AG08395 (cell line): ENCODE data around the gene DENR.
"Not testable (repeated sequence)": the region's sequence is repeated elsewhere in the genome, so short reads cannot be mapped to it uniquely, and the experiment has no call there.

Experiments used
- DNase-seq: peaks from one replicate; pipeline ENCODE4 v3.0.0; 2012; ENCODE audit warnings: mixed read lengths, low spot score

Gene DENR, protein sequence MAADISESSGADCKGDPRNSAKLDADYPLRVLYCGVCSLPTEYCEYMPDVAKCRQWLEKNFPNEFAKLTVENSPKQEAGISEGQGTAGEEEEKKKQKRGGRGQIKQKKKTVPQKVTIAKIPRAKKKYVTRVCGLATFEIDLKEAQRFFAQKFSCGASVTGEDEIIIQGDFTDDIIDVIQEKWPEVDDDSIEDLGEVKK

DNA sequence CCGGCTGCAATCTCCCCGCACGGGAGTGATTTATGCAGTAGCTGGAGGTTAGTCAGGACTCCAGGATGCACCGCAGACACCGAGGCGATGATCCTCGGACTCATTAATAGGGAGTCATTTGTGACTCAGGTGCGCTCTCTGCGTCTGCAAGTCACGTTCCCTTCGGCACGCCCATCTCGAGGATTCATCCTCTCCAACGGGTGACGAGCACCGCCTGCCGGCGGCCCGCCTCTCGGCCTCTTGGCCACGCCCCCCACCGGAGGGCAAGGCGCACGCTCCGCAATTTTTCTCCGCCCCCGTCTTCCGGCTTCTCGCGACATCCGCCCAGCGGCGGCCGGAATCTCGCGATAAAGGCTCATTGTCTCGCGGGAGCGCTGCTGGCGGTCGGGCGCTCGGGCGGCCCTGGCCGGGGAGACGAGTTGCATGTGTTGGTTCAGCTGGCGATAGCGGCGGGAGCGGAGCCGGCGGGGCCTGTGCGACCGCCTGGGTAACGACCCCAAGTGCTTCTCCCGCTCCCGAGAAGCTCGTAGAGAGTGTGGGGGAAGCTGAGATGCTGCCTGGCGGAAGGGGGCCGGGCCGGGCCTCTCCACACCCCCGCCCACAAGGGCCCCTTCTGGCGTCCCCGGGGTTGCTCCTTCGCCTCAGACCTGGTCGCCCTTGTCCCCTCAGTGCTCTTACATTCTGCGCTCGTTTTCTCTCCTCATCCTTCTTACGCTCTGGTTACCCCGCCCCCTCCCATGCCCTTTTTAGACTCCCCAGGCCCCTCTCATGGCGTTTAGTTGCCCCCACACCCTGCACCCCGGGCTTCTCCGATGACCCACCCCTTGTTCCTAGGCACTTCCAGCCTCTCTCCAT is at the start of gene DENR:
DENR (plus strand) TSS at position 361 of the 855 bp plus-strand sequence. CDS start 878 bp downstream, outside the sequence.
- DNase-seq, result peak; percentile 97

DNA sequence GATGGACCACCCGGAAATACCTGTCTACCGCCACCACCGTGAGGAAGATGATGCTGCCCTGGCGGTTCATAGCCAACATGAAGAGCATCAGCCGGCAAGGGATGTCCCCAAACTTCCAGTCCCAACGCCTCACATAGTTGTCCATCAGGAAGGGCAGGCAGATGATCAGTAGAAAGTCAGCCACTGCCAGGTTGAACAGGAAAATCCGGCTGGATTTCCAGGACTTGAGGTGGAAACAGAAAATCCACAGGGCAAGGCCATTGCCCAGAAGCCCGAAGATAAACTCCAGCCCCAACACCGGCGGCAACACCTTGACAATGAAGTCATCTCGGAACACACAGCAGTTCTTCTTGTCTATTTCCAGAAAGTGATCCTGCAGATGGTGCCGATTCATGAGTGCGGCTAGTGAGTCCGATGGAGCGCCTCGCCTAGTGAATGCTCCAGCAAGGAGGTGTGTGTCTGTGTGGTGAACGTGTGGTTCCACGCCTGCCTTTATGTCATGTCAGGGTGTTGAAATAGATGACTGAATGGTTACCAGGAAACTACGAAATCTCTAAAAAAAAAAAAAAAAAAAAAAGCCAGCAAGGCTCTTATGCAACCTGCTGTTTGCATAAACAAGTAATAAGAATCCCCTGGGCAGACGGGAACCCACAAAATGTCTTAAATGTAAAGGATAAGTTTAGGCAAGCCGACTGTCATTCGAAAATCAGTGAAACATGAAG is 49.6 kb upstream of the DENR start, which contains the start of gene HCAR2:
HCAR2 (minus strand) TSS at position 468 of the 722 bp plus-strand sequence; CDS start at position 394, 74 bp downstream.
- DNase-seq, result not testable (repeated sequence)

DNA sequence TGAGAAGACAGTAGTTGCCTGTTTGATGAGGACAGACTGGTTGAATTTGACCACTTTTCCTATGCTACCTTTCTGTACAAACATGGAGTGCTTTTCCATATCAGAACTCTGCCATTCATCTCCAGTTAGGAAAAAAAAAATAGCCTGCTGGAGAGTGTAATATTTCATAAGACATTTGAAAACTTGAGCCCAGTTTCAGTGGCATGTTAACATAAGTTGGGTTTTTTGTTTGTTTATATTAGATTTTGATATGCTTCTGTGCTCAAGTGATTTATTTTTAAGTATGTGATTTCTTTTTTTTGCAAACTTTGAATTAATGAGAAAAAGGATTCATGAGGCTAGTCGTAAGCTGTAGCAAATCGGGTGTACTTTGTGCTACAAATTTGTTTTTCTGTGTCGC is 48.8 kb upstream of the DENR start:
- DNase-seq, result not testable (repeated sequence)

DNA sequence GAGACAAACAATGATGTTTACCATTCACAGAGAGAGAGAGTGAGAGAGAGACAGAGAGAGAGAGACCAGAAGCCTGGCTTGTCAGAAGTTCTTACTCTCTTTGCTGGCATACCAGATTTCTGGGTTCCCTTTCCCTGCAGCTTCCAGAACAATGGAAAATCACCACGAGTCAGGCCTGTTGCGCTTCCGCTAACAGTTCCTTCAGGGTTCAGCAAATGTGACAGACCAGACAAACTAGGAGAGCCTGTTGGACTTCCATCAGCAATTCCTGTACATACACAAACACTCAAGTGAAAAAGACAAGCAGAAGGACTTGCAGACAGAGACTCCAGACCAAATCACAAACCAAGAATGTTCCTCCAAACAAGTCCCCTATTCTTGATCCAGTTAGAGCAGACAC is 43.3 kb upstream of the DENR start:
- DNase-seq, result not testable (repeated sequence)

DNA sequence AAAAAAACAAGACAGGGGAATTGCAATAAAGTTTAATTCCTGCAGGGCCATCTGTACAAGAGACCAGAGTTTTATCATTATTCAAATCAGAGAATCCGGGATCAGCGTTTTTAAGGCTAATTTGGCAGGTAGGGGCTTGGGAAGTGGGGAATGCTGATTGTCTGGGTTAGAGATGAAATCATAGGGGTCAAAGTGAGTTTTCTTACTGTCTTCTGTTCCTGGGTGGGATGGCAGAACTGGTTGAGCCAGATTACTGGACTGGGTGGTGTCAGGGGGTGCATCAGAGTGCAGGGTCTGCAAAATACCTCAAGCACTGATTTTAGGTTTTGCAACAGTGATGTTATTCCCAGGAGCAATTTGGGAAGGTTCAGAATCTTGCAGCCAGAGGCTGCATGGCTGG is 42.3 kb upstream of the DENR start:
- not testable (repeated sequence) for DNase-seq

DNA sequence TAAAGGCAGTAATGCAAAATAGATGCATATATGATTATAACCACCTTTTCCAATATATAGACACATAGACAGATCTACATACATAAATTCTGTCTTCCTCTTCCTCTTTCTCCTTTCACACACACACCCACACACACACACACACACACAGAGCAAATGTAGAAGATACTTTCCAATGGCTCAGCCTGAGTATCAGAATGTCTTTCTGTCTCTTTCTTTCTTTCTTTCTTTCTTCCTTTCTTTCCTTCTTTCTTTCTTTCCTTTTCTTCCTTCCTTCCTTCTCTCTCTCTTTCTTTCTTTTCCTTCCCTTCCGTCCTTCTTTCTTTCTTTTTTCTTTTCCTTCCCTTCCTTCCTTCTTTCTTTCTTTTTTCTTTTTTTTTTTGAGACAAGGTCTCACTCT is 41.4 kb upstream of the DENR start:
- not testable (repeated sequence) for DNase-seq

DNA sequence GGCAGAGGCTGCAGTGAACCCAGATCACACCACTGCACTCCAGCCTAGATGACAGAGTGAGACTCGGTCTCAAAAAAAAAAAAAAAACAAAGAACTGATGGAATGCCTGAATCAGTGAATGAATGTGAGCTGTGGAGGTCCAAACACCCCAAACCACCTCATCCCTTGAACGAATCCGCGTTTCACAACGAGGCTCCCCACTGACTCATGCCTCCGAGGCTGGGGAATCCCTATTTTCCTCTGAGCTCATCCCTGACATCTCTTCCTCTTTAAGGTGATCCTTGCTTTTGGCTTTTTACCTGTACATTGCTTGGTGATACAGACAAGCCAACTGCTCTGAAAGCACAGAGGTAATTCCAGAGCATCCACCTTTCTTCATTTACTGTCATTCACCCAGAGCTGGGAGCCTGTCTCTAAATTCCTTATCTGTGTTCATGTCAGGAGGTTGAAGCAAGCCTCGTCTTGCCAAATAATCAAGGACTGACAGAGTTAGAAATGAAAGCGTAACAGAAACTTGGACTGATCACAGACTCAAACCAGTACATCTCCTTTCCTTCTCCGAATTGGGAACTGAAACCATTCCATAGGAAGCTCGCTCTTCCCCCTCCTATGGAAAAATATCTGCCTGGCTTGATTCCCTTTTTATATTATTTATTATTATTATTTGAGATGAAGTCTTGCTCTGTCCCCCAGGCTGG is 39.0 kb upstream of the DENR start:
- DNase-seq, result not testable (repeated sequence)

DNA sequence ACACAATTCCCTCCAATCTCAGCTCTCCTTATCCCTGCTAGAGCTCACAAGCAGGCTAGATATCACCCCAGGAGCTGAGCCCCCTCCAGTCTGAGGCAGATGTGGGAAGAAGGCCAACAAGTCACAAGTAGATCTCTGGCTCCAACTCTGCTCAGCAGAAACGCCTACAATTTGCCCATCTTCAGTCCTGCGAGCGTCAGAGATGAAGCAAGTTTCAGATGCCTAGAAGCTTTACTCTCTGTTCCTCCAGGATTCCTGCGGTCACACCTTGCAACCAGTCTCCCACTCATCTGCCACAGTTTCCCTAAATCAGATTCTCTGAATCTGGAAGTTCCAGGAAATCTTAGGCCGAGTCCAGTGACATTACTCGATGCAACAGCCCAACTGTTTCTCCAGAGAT is 37.4 kb upstream of the DENR start:
- DNase-seq, result not testable (repeated sequence)

DNA sequence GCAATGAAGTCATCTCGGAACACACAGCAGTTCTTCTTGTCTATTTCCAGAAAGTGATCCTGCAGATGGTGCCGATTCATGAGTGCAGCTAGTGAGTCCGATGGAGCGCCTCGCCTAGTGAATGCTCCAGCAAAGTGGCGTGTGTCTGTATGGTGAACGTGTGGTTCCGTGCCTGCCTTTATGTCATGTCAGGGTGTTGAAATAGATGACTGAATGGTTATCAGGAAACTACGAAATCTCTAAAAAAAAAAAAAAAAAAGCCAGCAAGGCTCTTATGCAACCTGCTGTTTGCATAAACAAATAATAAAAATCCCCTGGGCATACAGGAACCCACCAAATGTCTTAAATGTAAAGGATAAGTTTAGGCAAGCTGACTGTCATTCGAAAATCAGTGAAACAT is 36.0 kb upstream of the DENR start, which contains the start of gene HCAR3:
HCAR3 (minus strand) TSS at position 154 of the 400 bp plus-strand sequence; CDS start at position 80, 74 bp downstream.
- not testable (repeated sequence) for DNase-seq

DNA sequence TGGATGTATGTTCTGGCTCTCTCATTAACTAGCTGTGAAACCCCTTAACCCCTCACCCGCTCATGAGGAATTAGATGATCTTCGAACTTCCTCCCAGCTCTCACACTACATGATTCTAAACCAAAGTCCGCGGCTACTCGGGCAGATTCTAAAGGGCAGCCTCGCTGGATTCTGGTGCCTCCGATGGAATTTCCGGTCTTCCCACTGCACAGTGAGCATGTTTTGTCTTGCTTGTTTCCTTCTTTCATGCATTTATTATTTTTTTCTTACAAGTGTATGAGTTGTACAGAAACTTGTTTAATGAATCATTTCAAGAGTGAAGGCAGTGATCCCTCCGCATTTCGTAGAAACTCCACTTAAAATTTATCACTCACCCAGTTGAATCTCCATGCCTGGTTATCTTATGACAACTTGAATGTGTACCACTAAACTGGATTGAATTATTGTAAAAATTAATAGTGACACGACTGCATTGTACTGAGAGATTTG is 31.5 kb upstream of the DENR start:
- no peak for DNase-seq

DNA sequence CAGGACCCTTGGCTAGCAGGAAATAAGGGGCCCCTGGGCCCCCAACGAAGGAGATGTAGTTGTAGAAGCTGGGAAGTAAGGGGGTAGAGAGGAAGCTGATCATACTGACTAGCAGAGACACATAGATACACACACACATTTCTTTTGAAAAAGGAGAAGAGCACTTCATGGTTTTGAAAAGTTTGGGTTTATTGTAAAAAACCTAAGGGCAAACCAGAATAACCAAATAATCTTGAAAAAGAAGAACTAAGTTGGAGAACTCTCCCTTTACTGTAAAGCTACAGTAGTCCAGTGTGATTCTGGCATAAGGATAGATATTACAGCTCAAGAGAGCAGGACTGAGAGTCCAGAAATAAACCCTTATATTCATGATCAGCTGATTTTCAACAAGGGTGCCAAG is 30.2 kb upstream of the DENR start:
- DNase-seq, result no peak

DNA sequence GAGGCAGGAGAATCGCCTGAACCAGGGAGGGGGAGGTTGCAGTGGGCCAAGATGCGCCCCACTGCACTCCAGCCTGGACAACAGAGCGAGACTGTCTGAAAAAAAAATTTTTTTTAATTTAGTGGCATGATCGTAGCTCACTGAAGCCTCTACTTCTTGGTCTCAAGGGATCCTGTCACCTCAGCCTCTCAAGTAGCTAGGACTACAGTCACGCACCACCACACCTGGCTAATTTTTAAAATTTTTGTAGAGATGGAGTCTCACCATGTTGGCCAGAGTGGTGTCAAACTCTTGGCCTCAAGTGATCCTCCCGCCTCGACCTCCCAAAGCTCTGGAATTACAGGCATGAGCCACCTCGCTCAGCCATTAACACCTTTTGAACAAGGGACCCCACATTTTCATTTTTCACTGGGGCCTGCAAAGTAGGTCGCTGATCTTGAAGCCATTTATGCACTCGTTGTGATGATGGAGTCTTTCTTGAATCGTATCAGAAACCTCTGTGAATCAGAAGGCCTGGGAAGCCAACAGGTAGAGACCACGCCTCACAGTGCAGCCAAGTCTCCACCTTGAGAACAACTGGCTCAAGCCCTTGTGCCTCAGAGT is 27.9 kb upstream of the DENR start:
- no peak for DNase-seq

DNA sequence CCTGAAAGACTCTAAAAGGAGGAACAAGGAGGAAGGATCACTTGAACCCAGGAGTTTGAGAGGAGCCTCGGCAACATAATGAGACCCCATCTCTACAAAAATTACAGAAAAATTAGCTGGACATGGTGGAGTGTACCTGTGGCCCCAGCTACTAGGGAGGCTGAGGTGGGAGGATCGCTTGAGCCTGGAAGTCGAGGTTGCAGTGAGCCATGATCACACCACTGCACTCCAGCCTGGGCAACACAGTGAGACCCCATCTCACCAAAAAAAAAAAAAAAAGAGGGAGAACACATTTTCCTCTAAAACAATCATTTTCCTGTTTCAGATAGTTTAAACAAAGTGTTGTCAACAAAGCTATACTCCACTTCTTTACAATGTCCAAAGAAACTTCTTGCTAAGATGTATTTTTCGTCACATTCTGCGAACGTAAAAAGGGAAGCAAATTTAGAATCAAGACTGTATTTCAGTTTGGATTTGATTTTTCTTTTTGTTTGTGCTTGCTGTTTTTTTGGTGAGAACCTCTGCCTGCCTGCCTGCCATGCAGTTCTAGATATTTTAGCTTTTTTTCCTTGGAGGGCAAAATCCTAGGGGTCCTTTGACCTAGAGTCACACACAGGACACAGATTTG is 27.1 kb upstream of the DENR start:
- DNase-seq, result no peak

DNA sequence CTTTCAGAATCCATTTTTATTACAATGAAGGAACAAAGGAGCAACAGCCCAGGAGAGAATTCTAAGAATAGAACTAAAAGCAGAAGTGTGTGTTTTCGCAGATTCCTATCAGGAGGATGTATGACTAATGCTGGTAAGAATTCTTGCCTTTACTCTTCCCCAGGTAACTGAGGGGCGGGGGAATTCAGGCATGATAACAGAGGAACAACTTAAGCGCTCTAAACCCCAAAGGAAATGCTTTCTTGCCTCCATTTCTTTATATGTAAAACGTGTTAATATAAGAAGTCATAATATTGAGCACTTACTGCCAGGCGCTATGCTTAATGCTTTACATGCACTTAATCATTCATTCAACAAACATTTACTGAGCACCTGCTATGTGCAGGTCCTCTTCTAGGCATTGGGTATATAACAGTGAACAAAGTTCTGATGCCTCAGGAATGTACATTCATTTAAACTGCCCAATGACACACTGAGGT is 26.5 kb upstream of the DENR start:
- no peak for DNase-seq

DNA sequence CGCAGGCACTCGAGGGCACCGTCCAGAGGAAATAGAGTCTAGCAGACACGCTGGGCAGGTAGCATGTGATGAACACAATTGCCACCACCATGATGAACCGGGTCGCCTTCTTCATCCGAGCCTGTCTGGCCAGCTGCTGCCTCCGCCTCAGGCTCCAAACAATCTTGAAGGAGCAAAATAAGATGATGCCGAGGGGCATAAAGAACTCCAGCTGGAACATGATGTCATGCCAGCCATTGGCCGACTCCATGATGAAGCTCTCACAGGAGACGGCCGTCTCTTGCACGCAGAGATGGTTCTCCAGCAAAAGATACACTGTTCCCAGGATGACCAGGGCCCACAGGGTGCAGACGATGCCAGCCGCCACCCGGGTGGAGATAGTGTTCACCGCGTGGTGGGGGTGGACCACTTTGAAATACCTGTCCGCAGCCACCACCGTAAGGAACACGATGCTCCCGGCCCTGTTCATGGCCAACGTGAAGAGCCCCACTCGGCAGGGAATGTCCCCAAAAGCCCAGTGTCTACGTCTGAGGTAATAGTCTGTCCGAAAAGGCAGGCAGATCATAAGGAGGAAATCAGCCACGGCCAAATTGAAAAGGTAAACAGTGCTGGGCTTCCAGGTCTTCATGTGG is 22.9 kb upstream of the DENR start:
- no peak for DNase-seq

DNA sequence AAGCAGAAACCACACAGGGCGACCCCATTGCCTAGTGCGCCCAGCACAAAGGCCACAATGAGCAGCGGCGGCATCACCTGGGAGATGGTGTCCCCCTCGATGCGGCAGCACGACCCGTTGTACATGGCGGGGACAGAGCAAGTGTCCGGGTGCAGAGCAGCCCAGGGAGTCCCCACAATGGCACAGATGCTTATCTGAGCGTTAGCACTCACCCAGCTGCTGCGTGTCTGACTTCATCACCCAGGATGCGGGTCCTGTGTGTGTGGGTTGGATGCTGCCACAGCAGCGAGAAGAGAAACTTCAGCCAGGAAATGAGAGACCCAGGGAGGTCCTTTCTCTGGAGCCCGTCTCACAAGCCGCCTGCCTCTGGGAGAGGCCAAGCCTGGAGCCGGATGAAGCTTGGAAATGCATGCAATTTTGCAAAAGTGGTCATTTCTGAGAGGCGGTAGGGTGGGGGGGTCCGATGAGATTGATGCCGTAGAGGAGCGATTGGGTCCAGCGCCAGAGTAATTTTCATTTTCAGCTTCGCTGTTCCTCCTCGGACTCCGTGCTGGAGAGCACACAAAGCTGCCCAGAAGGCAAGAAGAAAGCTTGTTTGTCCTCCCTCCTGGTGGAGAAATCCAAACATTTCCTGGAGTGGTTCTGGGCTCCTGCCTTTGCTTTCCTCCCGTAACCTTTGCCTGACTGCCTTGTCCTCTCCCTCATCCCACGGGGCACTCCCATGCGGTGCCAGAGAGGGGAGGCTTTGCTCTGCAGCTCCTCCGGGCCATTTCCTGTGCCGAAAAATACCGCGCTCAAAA is 22.2 kb upstream of the DENR start, which contains the start of gene HCAR1:
HCAR1 (minus strand) TSS at position 630 of the 800 bp plus-strand sequence; CDS start at position 125, 505 bp downstream.
- DNase-seq, result no peak

DNA sequence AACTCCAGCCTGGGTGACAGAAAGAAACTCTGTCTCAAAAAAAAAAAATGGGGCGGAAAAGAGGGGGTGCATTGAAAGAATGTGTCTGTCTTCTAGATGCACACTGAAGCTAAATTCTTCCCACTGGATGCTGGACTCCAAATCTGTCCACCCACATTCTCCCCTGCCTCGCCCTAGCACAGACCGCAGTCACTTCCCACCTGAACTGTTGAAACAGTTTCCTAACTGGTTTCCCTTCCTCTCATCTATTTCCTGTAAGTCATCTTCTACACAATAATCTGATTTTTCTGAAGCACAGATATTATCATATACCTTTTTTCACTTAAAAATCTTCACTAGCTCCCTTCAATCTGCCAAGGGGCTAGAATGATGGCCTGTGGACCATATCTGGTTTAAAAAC is 20.5 kb upstream of the DENR start:
- DNase-seq, result no peak

DNA sequence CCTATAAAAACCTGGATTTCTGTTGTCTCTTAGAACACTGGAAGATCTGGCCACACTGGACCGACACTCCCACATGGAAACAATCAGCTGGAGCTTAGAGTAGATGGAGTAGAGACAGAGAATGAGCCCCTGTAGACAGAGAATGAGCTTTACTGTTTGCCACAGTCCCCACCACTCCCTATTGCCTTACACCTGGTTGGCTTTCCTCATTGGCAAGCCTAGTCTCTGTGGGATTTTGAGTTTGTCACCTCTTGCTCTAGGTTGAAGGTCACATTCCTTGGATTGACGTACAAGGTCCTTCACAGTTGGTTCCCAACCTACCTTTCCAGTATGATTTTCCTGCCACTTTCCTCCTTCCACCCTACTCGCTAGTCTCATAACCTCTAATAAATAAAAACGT is 20.0 kb upstream of the DENR start:
- DNase-seq, result no peak

DNA sequence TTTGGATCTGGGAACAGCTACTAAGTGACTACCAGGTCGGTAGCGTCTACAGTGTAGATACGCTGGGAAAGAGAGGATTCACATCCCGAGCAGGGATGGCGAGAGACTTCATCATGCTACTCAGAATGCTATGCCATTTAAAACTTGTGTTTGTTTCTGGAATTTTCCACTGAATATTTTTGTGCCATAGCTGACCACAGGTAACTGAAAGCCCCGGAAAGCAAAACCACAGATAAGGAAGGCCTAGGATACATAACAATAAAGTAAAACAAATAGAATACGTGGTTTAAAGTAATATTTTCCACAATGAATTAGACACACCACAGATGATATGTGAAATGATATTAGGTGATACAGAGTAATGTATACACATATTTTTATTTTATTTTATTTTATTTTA is 14.1 kb upstream of the DENR start:
- DNase-seq, result no peak
